ENCODE results near the gene OPN4. TPM values are rescaled to one million over a fixed set of nuclear protein-coding genes. Genes with fewer than 3 reads are reported as not detected.
A peak's percentile ranks its signal among the peaks of the same experiment; 100 is the strongest.

OPN4 gene
- total RNA-seq, 2 donors from 2014 or later: 0.19 to 0.31 TPM

DNA sequence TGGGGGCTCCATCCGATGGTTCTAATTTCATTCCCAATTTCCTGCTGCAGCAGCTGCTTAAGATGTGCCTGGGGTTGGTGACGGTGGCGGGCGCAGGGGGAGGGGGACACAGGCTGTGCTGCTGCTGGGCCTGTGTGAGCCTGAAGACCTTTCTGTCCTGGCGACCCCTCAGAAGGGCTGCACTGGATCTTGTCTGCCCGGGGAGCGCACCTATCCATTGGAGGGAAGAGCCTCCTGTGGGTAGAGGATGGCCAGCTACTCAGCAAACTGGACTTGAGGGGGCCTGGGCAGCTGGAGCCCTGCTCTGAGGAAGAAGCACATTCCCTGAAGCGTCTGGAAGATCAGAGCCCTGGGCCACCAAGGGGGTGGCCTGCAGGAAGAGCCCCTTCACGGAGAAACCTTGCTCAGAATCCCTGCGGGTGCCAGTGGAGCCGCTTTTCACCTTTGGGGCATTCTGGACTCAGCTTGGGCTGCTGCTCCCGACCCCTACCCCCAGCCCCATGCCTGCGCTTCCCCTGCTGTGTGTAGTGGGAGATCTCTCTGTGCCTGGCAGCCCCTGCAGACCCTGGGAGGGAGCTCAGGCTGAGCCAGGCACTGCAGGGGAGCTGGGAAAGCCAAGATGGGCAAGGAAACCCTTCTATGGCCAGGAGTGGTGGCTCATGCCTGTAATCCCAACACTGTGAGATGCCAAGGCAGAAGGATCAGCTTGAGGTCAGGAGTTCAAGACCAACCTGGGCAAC is 31.7 kb downstream of the OPN4 start:
- TF ChIP-seq, protein P1, sequence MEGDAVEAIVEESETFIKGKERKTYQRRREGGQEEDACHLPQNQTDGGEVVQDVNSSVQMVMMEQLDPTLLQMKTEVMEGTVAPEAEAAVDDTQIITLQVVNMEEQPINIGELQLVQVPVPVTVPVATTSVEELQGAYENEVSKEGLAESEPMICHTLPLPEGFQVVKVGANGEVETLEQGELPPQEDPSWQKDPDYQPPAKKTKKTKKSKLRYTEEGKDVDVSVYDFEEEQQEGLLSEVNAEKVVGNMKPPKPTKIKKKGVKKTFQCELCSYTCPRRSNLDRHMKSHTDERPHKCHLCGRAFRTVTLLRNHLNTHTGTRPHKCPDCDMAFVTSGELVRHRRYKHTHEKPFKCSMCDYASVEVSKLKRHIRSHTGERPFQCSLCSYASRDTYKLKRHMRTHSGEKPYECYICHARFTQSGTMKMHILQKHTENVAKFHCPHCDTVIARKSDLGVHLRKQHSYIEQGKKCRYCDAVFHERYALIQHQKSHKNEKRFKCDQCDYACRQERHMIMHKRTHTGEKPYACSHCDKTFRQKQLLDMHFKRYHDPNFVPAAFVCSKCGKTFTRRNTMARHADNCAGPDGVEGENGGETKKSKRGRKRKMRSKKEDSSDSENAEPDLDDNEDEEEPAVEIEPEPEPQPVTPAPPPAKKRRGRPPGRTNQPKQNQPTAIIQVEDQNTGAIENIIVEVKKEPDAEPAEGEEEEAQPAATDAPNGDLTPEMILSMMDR (IDR thresholded peaks at IDR 0.05): no peak
- Histone ChIP-seq H3K27me3 (no peaks in the 10 kb centered on the region), H3K4me1 (peaks cover 0 to 74% of the 10 kb centered on the region in 2 donors), H3K36me3 (peaks cover 57% of the 10 kb centered on the region), H3K4me3 (no peak overlapping the region), H3K9me3 (no peaks in the 10 kb centered on the region), H3K27ac (peak overlapping the region; percentile 91 to 98)
- DNase-seq (ENCODE audit: low spot score): no peak

DNA sequence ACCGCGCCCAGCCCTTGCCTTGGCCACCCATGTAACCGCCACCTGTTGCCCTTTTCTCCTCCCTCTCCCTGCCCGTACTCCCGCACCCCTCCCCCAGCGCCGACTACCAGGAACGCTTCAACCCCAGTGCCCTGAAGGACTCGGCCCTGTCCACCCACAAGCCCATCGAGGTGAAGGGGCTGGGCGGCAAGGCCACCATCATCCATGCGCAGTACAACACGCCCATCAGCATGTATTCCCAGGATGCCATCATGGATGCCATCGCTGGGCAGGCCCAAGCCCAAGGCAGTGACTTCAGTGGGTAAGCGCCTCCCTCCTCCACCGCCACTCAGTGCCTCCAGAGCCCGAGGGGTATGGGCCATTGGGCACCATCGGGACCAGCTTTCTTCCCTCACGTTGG is 32.6 kb downstream of the OPN4 start:
- Histone ChIP-seq H3K36me3 (peaks cover 48% of the 10 kb centered on the region), H3K27ac (peak overlapping the region; percentile 91 to 98), H3K9me3 (no peaks in the 10 kb centered on the region), H3K4me1 (peaks cover 0 to 66% of the 10 kb centered on the region in 2 donors), H3K4me3 (no peak overlapping the region), H3K27me3 (no peaks in the 10 kb centered on the region)
- TF ChIP-seq, protein P1 (IDR thresholded peaks at IDR 0.05): no peak
- DNase-seq (ENCODE audit: low spot score): no peak

DNA sequence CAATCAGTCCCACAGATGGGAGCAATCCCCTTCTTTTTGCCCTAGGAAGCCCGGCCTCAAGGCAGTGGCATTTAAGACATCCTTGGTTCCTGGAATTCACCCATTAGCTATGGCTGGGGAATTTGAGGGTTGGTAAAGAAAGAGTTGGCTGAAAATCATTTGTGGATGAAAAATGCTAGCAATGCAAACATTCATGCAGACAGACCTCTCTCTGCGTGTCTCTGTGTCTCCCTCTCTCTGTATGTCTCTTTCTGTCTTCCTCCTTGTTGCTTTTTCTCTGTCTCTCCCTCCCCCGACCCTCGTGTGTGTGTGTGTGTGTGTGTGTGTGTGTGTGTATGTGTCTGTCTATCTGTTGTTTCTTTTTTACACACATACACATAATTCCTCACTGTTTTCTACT is 33.4 kb downstream of the OPN4 start:
- Histone ChIP-seq H3K27me3 (no peaks in the 10 kb centered on the region), H3K27ac (peak overlapping the region; percentile 91 to 98), H3K36me3 (peaks cover 49% of the 10 kb centered on the region), H3K4me1 (peaks cover 0 to 66% of the 10 kb centered on the region in 2 donors), H3K9me3 (no peaks in the 10 kb centered on the region), H3K4me3 (no peak overlapping the region)
- no peak for DNase-seq (ENCODE audit: low spot score)
- TF ChIP-seq, protein P1 (IDR thresholded peaks at IDR 0.05): no peak

GRCh38 chr10:86688398-86688921 is 34.1 kb downstream of the OPN4 start:
- Histone ChIP-seq H3K36me3 (peaks cover 49% of the 10 kb centered on the region), H3K4me1 (peaks cover 0 to 66% of the 10 kb centered on the region in 2 donors), H3K27me3 (no peaks in the 10 kb centered on the region), H3K4me3 (no peak overlapping the region), H3K9me3 (no peaks in the 10 kb centered on the region), H3K27ac (peak overlapping the region; percentile 52 to 98)
- DNase-seq (ENCODE audit: low spot score): peak; percentile 79
- TF ChIP-seq, protein P1 (IDR thresholded peaks at IDR 0.05): peak; percentile 77 to 90

GRCh38 chr10:86689146-86689545 is 34.8 kb downstream of the OPN4 start:
- Histone ChIP-seq H3K27me3 (no peaks in the 10 kb centered on the region), H3K27ac (peak overlapping the region; percentile 52 to 98), H3K36me3 (peaks cover 50% of the 10 kb centered on the region), H3K4me1 (peaks cover 0 to 66% of the 10 kb centered on the region in 2 donors), H3K9me3 (no peaks in the 10 kb centered on the region), H3K4me3 (no peak overlapping the region)
- no peak for DNase-seq (ENCODE audit: low spot score)
- TF ChIP-seq, protein P1 (IDR thresholded peaks at IDR 0.05): no peak

Measured in right atrium auricular region (tissue), 2 donors.